HG02678 (cell line): Measurements from ENCODE around the gene NEIL3.
A peak's percentile ranks its signal among the peaks of the same experiment; 100 is the strongest.
"Not testable (repeated sequence)": the region's sequence is repeated elsewhere in the genome, so short reads cannot be mapped to it uniquely, and the experiment has no call there.

ENCODE experiments used
- ATAC-seq: cut with Tn5 transposase; IDR thresholded peaks from one replicate; pipeline ENCODE4 v1.9.1; 2021; ENCODE audit warnings: mild to moderate bottlenecking, moderate library complexity; ENCODE audit not compliant: unreplicated experiment

The NEIL3 gene

DNA sequence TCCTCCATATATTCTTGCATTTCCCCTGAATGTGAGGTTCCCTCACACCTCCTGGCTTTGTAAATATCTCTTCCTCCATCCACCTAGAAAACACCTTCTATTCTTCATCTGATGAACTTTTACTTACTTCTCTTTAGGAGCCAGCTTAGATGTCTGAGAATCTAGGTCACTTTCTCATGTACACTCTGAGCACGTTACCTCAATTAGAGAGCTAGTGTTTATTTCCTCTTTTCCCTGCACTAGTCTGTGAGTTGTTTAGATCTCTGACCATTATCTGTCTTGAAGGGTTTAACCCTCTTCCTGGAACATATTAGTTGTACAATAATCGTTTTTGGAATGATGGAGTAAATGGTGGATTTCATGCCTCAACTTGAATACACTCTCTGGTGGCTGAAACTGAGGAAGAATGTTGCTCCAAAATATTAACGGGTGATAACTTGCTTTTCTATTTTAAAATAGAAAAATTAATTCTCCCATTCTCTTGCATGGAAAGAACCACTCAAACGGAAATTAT, 8.5 kb upstream of the NEIL3 start:
- ATAC-seq = no peak

DNA sequence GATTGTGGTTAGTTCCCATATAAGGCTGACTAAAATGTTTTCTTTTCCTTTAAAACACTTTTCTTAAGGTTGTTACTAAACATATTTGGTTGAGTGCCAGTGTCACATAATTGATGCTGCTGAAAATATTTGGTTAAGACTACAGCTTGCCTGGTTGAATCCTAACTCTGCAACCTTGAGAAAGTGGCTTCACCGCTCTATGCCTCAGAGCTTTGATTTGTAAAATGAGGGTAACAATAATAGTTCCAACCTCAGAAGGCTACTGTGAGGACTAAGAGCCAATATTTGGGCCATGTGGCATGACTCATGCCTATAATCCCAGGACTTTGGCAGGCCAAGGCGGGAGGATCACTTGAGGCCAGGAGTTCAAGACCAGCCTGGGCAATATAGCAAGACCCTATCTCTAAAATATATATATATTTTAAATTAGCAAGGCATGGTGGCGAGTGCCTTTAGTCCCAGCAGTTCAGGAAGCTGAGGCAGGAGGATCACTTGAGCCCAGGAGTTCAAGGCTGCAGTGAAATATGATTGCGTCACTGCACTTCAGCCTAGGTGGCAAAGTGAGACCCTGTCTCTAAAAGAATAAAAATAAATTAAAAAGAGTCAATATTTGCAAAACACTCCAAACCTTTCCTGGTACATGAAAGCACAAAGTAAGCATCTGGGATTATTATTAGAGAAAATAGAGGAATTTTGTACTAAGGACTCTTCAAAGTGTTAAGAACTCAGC, 7.1 kb upstream of the NEIL3 start:
- ATAC-seq = no peak

GRCh38 chr4:177304094-177304493, 5.6 kb upstream of the NEIL3 start:
- ATAC-seq = no peak

- ATAC-seq = not testable (repeated sequence)
Measured at GRCh38 chr4:177304864-177305263, 4.8 kb upstream of the NEIL3 start.

DNA sequence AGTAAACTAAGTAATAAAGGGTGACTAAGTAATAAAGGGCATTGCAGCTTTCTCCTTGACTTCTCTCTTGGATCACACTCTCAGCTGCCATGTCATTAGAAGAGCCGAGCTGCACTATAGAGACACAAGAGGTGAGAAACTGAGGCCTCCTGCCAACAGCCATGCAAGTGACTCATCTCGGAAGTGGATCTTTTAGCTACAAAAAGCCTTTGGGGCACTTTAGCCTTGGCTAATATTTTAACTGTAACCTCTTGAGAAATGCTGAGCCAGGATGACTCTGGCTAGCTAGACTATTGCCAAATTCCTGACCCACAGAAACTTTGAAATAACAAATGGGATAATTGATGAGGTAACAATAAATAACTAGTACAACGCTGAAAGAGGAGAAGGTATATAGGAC, 1.5 kb upstream of the NEIL3 start:
- ATAC-seq = no peak

GRCh38 chr4:177308847-177309521, 690 bp upstream of the NEIL3 start:
- no peak for ATAC-seq

DNA sequence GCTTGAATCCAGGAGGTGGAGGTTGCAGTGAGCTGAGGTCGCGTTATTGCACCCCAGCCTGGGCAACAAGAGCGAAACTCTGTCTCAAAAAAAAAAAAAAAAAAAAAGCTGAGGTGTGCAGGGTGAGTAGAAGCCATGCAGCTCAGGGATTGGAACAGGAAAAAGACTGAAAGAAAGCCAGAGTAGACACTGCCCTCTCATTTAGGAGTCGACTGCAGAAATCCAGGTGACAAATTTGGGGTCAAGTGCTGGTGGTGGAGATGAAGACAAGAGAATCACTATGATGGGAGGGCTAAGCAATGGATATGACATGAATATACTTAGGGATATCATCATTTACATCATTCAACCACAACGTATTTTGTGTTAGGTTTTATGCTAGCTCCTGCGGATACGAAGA, 1.9 kb downstream of the NEIL3 start:
- no peak for ATAC-seq

GRCh38 chr4:177313263-177313662, 3.6 kb downstream of the NEIL3 start:
- ATAC-seq = no peak

DNA sequence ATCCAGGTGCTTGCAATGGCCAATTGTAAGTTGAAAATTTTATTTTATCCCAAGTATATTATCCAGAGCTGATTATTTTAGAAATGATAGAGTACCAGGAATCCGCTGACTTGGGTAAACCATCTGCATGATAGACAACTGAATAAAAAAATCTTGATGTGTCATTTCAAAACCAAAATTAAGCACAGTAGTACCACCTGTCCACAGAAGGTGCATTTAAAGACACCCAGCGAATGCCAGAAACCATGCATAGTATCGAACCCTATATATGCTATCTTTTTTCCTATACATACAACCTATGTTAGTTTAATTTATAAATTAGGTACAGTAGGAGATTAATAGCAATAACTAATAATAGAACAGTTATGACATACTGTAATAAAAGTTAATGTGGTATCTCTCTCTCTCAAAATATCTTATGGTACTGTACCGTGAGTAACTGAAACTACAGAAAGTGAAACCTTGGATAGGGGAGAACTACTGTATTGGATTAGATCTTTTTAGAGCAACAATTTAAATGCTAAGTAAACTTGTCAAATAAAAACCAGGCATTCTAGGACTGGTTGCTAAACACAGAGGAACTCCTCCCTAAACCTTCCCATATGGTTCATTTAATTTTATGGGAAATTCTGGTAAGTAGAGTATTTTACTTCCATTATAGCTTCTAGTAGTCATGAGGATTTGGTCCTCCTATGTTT, 6.2 kb downstream of the NEIL3 start:
- ATAC-seq = peak; percentile 44

DNA sequence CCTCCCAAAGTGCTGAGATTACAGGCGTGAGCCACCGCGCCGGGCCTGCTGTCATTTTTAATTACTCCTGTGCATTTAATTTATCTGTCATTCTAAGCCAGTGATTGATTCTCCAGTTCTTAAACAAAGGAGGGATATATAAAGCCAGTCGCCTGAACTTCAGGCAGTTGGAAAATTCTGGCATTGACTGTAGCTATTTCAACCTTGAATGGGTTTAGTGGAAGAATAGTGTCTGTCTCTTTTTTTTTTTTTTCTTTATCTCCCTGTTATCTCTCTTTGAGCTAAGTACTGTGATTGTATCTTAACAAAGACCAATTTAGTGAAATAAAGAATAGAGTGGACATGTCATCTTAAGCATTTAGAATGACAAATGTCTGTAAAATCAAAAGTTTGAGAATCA, 11.0 kb downstream of the NEIL3 start:
- no peak for ATAC-seq

DNA sequence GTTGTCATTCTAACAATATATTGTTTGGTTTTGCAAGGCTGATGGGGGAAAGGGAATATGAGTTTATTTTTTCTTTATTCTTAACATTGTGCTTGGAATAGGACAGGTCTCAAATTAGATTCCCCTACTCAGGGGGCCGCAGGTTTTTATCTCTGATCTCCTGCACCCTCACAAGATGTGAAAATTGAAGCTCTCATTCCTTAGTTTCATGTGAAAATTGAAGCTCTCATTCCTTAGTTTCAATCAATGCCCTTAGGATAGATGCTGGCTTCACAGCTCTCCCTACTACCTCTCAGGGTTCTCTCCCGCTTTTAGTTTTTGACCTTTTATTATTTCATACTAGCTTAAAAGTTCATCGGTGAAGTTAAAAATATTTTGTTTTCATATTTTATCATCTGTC, 12.0 kb downstream of the NEIL3 start:
- ATAC-seq = no peak

DNA sequence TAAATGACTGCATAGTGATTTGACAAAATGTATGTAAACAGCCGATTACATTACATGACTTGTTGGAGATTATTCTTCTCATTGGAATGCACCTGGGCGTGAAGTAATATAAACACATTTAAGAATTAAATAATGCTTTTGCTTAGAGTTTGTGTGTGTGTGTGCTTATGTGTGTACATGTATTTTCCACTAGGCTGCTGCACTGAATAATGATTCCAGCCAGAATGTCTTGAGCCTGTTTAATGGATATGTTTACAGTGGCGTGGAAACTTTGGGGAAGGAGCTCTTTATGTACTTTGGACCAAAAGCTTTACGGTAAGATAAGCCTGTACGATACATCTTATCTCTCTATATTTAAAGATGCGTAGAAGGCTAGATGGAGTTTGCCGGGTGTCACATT, 12.6 kb downstream of the NEIL3 start:
- no peak for ATAC-seq

DNA sequence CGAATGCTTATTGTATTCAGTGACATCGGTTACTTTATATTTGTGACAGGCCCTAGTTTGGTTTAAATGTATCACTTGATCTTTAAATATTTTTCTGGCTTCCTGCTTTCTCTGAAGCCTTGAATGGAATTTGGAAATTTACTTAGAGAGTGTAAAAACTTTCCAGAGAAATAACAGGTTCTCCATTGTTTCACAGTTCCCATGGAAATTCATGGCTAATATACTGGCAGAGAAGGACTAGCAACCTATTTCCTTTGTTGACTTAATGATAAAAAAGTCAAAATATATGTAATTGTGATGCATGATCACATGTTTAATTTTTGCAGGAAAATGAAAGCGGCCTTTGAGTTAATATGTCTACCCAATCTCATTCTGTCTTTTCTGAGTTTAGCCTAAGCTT, 13.2 kb downstream of the NEIL3 start:
- ATAC-seq = no peak

- ATAC-seq = no peak
Measured at GRCh38 chr4:177323416-177323815, 13.7 kb downstream of the NEIL3 start.

DNA sequence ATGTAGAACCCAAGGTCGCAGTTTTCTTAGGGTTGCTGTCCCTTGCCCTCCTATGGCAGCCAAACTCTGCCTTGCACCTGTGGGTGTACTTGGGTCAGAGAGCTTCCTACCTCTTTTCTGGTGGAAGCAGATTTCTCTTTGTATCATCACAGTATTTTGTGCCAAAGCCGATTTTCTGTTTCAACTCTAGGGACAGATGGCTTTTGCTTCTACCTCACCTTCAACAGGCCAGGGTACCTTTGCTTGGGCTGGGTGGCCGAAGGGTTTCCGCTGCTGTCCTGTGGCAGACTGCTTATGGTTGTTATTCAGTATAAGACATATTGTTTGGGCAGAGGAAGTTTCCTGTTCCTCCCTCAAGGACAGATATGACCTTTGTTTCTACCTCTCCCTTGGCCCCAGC, 22.4 kb downstream of the NEIL3 start:
- no peak for ATAC-seq

GRCh38 chr4:177339477-177340374, 30.1 kb downstream of the NEIL3 start:
- ATAC-seq = peak; percentile 97

DNA sequence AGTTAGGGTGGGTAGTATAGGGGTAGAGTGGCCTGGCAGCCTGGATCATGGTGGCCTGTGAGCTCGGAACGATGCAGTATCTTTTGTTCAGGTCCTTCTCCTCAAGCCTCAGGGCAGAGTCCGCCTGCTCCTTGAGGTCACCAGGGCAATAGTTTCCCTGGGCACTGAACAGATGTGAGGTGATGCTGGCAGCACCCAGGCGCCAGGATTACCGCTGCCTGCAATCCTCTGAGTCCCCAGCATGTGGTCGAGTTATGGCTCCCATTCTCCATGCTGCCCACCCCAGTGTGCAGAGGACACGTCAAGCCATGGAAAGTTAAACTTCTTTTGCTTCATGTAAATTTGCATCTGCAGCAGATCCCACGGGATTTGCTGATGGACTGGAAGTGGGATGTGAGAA, 38.7 kb downstream of the NEIL3 start:
- no peak for ATAC-seq

GRCh38 chr4:177349191-177349590, 39.5 kb downstream of the NEIL3 start:
- no peak for ATAC-seq

- no peak for ATAC-seq
Measured at GRCh38 chr4:177351622-177352244, 42.1 kb downstream of the NEIL3 start.

GRCh38 chr4:177356206-177356605, 46.5 kb downstream of the NEIL3 start:
- no peak for ATAC-seq
